Dermis microvascular lymphatic vessel endothelial cell (primary cell): ENCODE data around the gene CAVIN1. TPM values are rescaled to one million over a fixed set of nuclear protein-coding genes. Genes with fewer than 3 reads are reported as not detected.
"Not testable (repeated sequence)": the region's sequence is repeated elsewhere in the genome, so short reads cannot be mapped to it uniquely, and the experiment has no call there.

Source experiments
- DNase-seq, 2 donors: peaks; one replicate each; pipeline versions ENCODE4 v3.0.0 to v3.0.0-alpha.2; 2010; ENCODE audit warnings: low read depth in 2 of 2
- total RNA-seq: library from RNA; depleted of rRNA; stranded (reverse); fragments of >200 nt; gene quantifications from 2 replicates; pipeline ENCODE4 v1.2.1, GENCODE V29; 2014

Gene CAVIN1
- total RNA-seq, 1 donor from 2014 or later = 404 TPM

GRCh38 chr17:42405963-42406495 lies 17.0 kb downstream of the CAVIN1 start:
- peak; percentile 63 to 74 for DNase-seq

DNA sequence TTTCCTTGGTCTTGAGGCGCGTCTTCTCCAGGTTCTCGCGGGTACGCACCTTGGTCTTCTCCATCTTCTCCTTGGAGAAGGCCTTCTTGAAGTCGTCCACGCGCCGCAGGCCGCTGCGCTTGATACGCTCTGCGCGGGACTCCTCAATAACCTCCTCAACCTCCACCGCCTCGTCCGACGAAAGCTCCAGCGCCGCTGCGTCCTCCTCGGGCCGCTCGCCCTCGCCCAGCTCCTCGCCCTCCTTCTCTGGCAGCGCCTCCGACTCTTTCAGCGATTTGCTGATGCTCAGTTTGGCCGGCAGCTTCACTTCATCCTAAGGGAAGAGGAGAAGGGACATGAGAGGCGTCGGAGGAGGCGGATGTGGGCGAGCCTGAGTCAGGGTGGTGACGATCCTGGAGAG lies 18.0 kb downstream of the CAVIN1 start:
- no peak for DNase-seq

- DNase-seq = no peak
Observed at GRCh38 chr17:42404326-42405055, 18.6 kb downstream of the CAVIN1 start.

GRCh38 chr17:42403150-42403549 lies 19.9 kb downstream of the CAVIN1 start:
- no peak for DNase-seq

- no peak for DNase-seq
Observed at GRCh38 chr17:42402117-42402516, 20.9 kb downstream of the CAVIN1 start.

DNA sequence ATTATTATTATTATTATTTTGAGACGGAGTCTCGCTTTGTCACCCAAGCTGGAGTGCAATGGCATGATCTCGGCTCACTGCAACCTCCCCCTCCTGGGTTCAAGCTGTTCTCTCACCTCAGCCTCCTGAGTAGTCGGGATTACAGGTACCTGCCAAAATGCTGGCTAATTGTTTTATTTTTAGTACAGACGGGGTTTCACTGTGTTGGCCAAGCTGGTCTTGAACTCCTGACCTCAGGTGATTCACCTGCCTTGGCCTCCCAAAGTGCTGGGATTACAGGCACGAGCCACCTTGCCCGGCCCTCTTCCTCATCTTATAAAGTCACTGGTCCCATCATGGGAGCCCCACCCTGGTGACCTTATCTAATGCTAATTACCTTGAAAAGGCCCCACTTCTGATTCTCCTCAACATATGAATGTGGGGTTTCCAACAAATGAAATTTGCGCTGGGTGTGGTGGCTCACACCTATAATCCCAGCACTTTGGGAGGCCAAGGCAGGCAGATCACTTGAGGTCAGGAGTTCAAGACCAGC lies 22.1 kb downstream of the CAVIN1 start:
- not testable (repeated sequence) for DNase-seq

GRCh38 chr17:42399948-42400843 lies 22.9 kb downstream of the CAVIN1 start:
- no peak for DNase-seq

- DNase-seq = no peak
Observed at GRCh38 chr17:42399121-42399520, 23.9 kb downstream of the CAVIN1 start.

- not testable (repeated sequence) for DNase-seq
Observed at GRCh38 chr17:42395601-42396000, 27.5 kb downstream of the CAVIN1 start.

GRCh38 chr17:42394838-42395237 lies 28.2 kb downstream of the CAVIN1 start:
- DNase-seq = no peak

- no peak for DNase-seq
Observed at GRCh38 chr17:42392692-42393415, 30.2 kb downstream of the CAVIN1 start.

- not testable (repeated sequence) for DNase-seq
Observed at GRCh38 chr17:42391439-42391838, 31.6 kb downstream of the CAVIN1 start.

- no peak for DNase-seq
Observed at GRCh38 chr17:42389899-42390298, 33.2 kb downstream of the CAVIN1 start.

DNA sequence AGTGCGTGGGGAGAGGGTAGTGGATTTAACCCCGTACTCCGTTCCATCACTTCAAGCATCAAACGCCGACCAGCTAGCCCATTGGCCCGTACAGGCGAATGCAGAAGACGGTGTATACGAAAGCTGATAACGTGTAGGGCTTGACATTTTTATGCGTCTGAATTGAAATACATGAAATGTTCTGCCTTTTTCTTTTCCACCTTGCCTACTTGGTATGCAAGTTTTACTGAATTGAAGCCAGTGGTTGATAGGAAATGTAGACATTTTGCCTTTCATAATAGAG lies 34.0 kb downstream of the CAVIN1 start:
- no peak for DNase-seq

- peak; percentile 100 for DNase-seq
Observed at GRCh38 chr17:42388381-42389134, 34.5 kb downstream of the CAVIN1 start, which contains the start of gene STAT3. TSS of gene STAT3 (minus strand) at chr17:42388442. CDS start at chr17:42348516, 39,926 bp downstream.

DNA sequence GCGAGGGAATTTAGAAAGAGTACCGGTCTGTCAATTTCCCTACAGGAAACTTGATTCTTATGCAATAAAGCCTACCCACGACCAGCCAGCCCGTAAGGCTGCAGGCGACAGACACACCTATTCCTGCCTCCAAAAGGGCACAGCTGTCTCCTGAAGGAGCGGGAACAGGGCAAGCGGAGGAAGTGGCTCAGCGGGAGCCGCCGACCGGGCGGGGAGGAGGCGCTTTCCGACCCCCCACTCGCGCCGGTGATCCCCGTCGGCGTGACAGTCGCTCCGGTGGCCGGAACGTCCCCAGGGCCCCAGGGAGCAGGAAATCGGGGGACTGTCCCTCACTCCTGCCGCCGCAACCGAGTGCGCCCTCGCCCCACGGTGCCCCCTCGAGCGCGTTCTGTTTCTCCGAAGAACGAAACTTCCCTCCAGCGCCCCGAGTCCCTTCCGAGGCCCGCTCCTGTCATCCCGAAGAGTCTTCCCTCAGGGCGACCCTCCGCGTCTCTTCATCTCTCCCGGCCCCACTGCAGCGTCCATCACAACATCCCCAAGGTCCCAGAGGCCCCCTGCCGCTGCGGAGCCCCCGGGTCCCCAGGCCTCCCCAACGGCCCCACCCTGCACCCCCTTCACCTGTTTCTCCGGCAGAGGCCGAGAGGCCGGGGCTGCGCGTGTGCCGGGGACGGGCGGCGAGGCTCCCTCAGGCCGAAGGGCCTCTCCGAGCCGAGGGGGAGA lies 35.2 kb downstream of the CAVIN1 start:
- DNase-seq = peak in 1 of 2 donors; percentile 39

- peak in 1 of 2 donors; percentile 36 for DNase-seq
Observed at GRCh38 chr17:42386777-42387657, 36.0 kb downstream of the CAVIN1 start.

DNA sequence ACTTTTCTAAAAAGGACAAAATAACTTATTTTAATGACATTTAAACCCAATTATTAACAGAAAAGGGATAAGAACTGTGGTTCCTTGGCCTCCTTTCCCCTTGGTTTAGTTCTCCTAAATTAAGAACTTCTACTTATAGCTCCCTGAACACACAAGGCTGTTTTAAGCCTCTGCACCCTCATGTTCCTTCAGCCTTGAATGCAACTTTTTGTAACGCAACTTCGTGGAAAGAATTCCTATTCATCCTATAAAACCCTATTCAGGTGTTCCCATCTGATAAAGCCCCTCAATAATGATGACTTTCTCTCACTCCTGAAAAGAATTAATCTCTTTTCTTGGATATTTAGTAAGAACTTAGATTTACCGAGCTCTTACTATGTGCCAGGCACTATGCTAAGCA lies 41.2 kb downstream of the CAVIN1 start:
- no peak for DNase-seq

- no peak for DNase-seq
Observed at GRCh38 chr17:42380935-42381334, 42.1 kb downstream of the CAVIN1 start.
